ENCODE data around the gene LAMTOR3. TPM values are rescaled to one million over a fixed set of nuclear protein-coding genes. Genes with fewer than 3 reads are reported as not detected.
A peak's percentile ranks its signal among the peaks of the same experiment; 100 is the strongest.

The LAMTOR3 gene
- total RNA-seq, 4 donors from 2014 or later: 34.5 to 64.8 (median 53.1) TPM

GRCh38 chr4:99868126-99868596, 26.1 kb downstream of the LAMTOR3 start:
- peak; percentile 60 for ATAC-seq
- Histone ChIP-seq H3K27me3 (no peaks in the 10 kb centered on the region), H3K9me3 (no peaks in the 10 kb centered on the region), H3K4me3 (no peak overlapping the region), H3K27ac (peak overlapping the region; percentile 48 to 77 (median 62)), H3K36me3 (no peaks in the 10 kb centered on the region), H3K4me1 (peaks cover 0 to 13% (median 7%) of the 10 kb centered on the region in 3 donors)
- 20 to 27% methylated on average over 8 of the region's 8 CpGs for WGBS, 2 donors (ENCODE audit: low coverage in 1 of 2)
- TF ChIP-seq POLR2AphosphoS5 (IDR thresholded peaks at IDR 0.05) (no peak), POLR2A (IDR thresholded peaks at IDR 0.05) (no peak), EP300 (IDR thresholded peaks at IDR 0.05) (no peak)

- Histone ChIP-seq H3K27ac (peak overlapping the region in 3 of 4 donors; percentile 28 to 36 (median 30)), H3K4me3 (no peak overlapping the region), H3K9me3 (no peaks in the 10 kb centered on the region), H3K27me3 (no peaks in the 10 kb centered on the region), H3K4me1 (peaks cover 0 to 13% (median 7%) of the 10 kb centered on the region in 3 donors), H3K36me3 (no peaks in the 10 kb centered on the region)
- WGBS, 2 donors (ENCODE audit: low coverage in 1 of 2): 25 to 31% methylated on average over 3 of the region's 3 CpGs
- TF ChIP-seq, protein P1, sequence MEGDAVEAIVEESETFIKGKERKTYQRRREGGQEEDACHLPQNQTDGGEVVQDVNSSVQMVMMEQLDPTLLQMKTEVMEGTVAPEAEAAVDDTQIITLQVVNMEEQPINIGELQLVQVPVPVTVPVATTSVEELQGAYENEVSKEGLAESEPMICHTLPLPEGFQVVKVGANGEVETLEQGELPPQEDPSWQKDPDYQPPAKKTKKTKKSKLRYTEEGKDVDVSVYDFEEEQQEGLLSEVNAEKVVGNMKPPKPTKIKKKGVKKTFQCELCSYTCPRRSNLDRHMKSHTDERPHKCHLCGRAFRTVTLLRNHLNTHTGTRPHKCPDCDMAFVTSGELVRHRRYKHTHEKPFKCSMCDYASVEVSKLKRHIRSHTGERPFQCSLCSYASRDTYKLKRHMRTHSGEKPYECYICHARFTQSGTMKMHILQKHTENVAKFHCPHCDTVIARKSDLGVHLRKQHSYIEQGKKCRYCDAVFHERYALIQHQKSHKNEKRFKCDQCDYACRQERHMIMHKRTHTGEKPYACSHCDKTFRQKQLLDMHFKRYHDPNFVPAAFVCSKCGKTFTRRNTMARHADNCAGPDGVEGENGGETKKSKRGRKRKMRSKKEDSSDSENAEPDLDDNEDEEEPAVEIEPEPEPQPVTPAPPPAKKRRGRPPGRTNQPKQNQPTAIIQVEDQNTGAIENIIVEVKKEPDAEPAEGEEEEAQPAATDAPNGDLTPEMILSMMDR (IDR thresholded peaks at IDR 0.05): no peak
- no peak for TF ChIP-seq POLR2A (IDR thresholded peaks at IDR 0.05)
- no peak for TF ChIP-seq EP300 (IDR thresholded peaks at IDR 0.05)
- no peak for TF ChIP-seq POLR2AphosphoS5 (IDR thresholded peaks at IDR 0.05)
- no peak for ATAC-seq
Measured at GRCh38 chr4:99863804-99864203, 30.4 kb downstream of the LAMTOR3 start.

DNA sequence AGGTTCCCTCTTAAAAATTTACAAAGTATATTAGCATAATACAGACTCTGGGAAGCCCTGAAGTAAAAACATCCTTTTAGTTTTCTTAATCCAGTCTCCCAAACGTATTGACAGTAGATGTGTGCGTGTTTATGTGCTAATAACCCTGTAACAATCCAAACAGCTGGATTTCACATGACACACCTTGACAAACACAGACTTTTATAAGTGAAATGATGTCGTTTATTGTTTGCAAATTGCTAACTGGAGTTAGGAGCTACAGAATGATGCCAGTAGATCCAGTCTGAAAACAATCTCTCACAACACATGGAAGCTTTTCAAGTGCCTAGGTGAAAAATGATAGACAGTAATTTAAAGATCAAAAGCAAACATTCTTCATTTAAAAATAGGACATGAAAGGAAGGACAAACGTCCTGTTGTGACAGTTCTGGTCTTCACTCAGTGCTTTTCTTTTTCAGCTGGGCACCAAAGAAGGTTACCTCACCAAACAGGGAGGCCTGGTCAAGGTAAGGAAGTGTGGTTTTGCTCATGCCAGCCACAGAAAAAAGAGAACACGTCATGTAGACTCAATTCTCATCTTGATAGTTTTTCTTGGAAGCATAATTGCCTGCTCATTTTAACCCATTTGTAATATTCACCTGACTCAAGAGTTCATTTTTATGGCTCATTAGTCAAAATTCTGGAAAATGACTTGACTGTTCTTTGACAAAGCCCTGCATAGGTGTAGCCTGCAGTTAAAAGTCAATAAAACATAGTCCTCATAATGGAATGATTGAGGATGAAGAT, 32.9 kb downstream of the LAMTOR3 start:
- H3K9me3 ChIP-seq: no peaks in the 10 kb centered on the region
- peaks cover 0 to 2% (median 0%) of the 10 kb centered on the region in 3 donors for H3K4me1 ChIP-seq
- TF ChIP-seq POLR2AphosphoS5 (IDR thresholded peaks at IDR 0.05) (no peak), EP300 (IDR thresholded peaks at IDR 0.05) (no peak), POLR2A (IDR thresholded peaks at IDR 0.05) (no peak)
- TF ChIP-seq, protein P1 (IDR thresholded peaks at IDR 0.05): no peak
- ATAC-seq: no peak
- no peaks in the 10 kb centered on the region for H3K27me3 ChIP-seq
- H3K27ac ChIP-seq: no peak overlapping the region
- 45 to 48% methylated on average over 5 of the region's 5 CpGs for WGBS, 2 donors (ENCODE audit: low coverage in 1 of 2)
- H3K4me3 ChIP-seq: no peak overlapping the region
- no peaks in the 10 kb centered on the region for H3K36me3 ChIP-seq

GRCh38 chr4:99860521-99860920, 33.7 kb downstream of the LAMTOR3 start:
- H3K9me3 ChIP-seq: no peaks in the 10 kb centered on the region
- H3K27me3 ChIP-seq: no peaks in the 10 kb centered on the region
- no peak for ATAC-seq
- WGBS, 2 donors (ENCODE audit: low coverage in 1 of 2): 76 to 81% methylated on average over 2 of the region's 2 CpGs
- TF ChIP-seq POLR2AphosphoS5 (IDR thresholded peaks at IDR 0.05) (no peak), EP300 (IDR thresholded peaks at IDR 0.05) (no peak), POLR2A (IDR thresholded peaks at IDR 0.05) (no peak)
- TF ChIP-seq, protein P1 (IDR thresholded peaks at IDR 0.05): no peak
- no peaks in the 10 kb centered on the region for H3K4me1 ChIP-seq
- no peak overlapping the region for H3K27ac ChIP-seq
- H3K4me3 ChIP-seq: no peak overlapping the region
- no peaks in the 10 kb centered on the region for H3K36me3 ChIP-seq

GRCh38 chr4:99859618-99860017, 34.6 kb downstream of the LAMTOR3 start:
- whole genome bisulfite sequencing, 2 donors (ENCODE audit: low coverage in 1 of 2): 65 to 100% methylated on average over 1 to 2 of the region's 2 CpGs
- no peak for ATAC-seq
- Histone ChIP-seq H3K27me3 (no peaks in the 10 kb centered on the region), H3K4me1 (no peaks in the 10 kb centered on the region), H3K27ac (no peak overlapping the region), H3K36me3 (no peaks in the 10 kb centered on the region), H3K9me3 (no peaks in the 10 kb centered on the region), H3K4me3 (no peak overlapping the region)
- TF ChIP-seq EP300 (IDR thresholded peaks at IDR 0.05) (no peak), POLR2AphosphoS5 (IDR thresholded peaks at IDR 0.05) (no peak)

DNA sequence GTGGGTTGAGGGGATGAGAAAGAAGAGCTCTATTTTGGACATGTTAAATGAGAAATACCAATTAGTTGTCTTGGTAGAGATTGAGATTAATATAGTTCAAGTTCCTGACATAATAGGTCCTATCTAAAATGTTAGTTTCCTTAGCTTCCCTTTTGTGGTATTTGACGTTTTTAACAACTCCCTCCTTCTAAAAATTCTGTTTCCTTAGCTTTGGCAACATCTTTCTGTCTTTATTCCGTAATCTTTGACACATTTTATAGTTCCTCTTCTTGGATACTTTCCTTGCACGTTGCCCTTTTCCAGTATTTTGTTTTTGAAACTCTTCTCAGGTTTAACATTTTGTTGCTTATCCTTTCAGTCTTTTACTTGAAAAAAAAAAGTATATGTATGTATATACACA, 36.9 kb downstream of the LAMTOR3 start:
- Histone ChIP-seq H3K27me3 (no peaks in the 10 kb centered on the region), H3K4me3 (no peak overlapping the region), H3K4me1 (no peaks in the 10 kb centered on the region), H3K27ac (no peak overlapping the region), H3K36me3 (no peaks in the 10 kb centered on the region), H3K9me3 (no peaks in the 10 kb centered on the region)
- TF ChIP-seq, protein P1 (IDR thresholded peaks at IDR 0.05): no peak
- TF ChIP-seq POLR2AphosphoS5 (IDR thresholded peaks at IDR 0.05): no peak
- TF ChIP-seq EP300 (IDR thresholded peaks at IDR 0.05): no peak
- no peak for ATAC-seq
- WGBS, 2 donors (ENCODE audit: low coverage in 1 of 2): 48 to 75% methylated on average over 3 of the region's 3 CpGs

Measured in gastroesophageal sphincter (tissue), 4 donors.